ENCODE results near the gene ABCD3.

The ABCD3 gene

DNA sequence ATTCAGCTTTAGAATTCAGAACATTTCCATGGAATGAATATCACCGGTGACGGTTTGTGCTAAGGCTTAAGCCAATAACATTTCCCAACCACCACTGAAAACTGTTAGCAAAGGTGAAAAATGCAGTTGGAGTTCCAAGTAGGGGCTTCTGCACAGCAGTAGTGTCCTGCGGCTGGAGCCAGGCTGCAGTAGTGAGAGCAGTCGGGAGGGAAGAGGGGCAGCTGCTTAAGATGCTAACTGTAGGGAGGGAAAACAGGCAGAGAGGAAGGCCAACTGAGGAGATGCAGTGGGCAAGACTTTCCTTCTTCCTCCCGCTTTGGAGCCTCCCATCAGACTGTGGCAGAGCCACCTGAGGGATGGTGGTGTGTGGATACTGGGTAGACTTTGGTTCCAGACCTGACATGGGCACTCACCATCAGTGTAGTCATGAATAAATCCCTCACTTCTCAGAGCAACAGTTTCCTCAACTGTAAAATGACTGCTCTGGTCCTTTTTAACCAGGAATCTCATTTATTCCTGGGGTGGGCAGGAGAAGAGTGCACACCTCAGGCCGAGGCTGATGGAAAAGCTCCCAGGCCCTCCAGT is 120.1 kb downstream of the ABCD3 start:
- Histone ChIP-seq H3K27ac (no peak overlapping the region), H3K36me3 (ENCODE audit: insufficient read depth) (no peaks in the 10 kb centered on the region), H2AFZ (ENCODE audit: low read depth) (no peak overlapping the region), H3K79me2 (ENCODE audit: insufficient read depth, low read depth) (no peaks in the 10 kb centered on the region), H3K27me3 (ENCODE audit: insufficient read depth, low read depth) (no peaks in the 10 kb centered on the region), H3K4me1 (ENCODE audit: low read depth, poor library complexity, severe bottlenecking) (no peaks in the 10 kb centered on the region), H3K4me3 (IDR thresholded peaks at IDR 0.05; ENCODE audit: insufficient read depth, low read depth, low read length) (no peak overlapping the region), H4K20me1 (ENCODE audit: insufficient read depth) (no peaks in the 10 kb centered on the region), H3K9ac (no peak overlapping the region), H3K4me2 (no peak overlapping the region)
- TF ChIP-seq CTCF (conservative IDR thresholded peaks at IDR 0.05; ENCODE audit: low read depth, low read length) = no peak

DNA sequence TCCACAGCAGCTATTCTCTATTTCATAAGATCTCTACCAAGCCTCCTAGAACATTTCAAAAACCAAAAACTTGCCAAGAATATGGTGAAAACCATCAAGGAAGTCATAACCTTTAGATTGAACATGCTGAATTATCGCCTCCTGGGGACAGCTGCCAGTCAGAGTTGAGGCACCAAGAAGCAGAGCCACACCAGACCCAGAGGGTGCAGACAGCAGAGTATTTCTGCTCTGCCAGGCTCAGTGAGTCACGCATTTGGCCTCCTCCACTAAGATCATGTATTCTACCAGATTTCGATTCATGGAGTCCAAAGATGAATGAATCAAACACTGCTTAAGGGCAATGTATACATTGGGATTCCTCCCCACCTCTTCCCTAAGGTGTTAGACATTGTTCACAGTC is 121.3 kb downstream of the ABCD3 start:
- no peak overlapping the region for H2AFZ ChIP-seq (ENCODE audit: low read depth)
- no peaks in the 10 kb centered on the region for H3K79me2 ChIP-seq (ENCODE audit: insufficient read depth, low read depth)
- no peak overlapping the region for H3K4me2 ChIP-seq
- no peak overlapping the region for H3K9ac ChIP-seq
- H3K27ac ChIP-seq = no peak overlapping the region
- no peak for TF ChIP-seq CTCF (conservative IDR thresholded peaks at IDR 0.05; ENCODE audit: low read depth, low read length)
- no peaks in the 10 kb centered on the region for H3K27me3 ChIP-seq (ENCODE audit: insufficient read depth, low read depth)
- H3K36me3 ChIP-seq (ENCODE audit: insufficient read depth) = no peaks in the 10 kb centered on the region
- H3K4me1 ChIP-seq (ENCODE audit: low read depth, poor library complexity, severe bottlenecking) = no peaks in the 10 kb centered on the region
- no peak overlapping the region for H3K4me3 ChIP-seq (IDR thresholded peaks at IDR 0.05; ENCODE audit: insufficient read depth, low read depth, low read length)
- no peaks in the 10 kb centered on the region for H4K20me1 ChIP-seq (ENCODE audit: insufficient read depth)

DNA sequence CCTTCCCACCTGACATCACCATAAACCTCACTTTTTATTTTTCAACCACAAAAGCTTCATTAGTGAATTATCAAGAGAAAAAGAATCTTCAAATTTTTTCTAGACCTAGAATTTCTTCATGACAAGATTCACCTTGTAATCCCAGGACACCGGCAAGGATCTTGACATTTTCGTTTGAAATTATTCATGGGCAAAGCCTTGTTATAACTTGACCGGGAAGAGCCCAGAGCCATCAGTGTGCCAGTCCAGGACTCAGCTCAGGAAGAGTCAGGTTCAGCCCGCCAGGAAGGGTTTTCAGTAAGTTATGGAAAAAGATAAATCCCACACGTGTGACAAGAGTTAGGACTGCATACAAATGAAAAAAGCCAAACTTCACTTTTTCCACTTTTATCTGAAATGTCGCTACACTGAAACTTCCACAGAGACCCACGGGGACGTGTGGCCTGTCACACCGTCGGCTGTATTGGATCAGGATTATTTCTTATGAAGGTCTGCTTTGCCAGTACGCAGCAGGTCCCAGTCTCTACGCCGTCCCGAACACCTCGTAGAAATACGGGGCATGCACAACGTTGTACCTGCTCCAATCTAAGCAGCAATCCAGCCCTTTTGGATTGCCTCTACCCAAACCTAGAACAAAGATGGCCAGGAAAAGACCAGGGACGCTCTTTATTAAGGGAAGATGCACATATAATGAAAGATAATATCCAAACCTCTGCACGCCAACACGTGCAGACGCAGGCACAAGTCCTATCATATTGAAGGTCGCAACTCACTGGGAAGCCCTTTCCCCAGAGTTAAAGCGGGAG is 122.5 kb downstream of the ABCD3 start:
- Histone ChIP-seq H3K4me3 (IDR thresholded peaks at IDR 0.05; ENCODE audit: insufficient read depth, low read depth, low read length) (no peak overlapping the region), H4K20me1 (ENCODE audit: insufficient read depth) (no peaks in the 10 kb centered on the region), H3K36me3 (ENCODE audit: insufficient read depth) (no peaks in the 10 kb centered on the region), H2AFZ (ENCODE audit: low read depth) (peak overlapping the region; percentile 75), H3K27me3 (ENCODE audit: insufficient read depth, low read depth) (no peaks in the 10 kb centered on the region), H3K79me2 (ENCODE audit: insufficient read depth, low read depth) (no peaks in the 10 kb centered on the region), H3K9ac (no peak overlapping the region), H3K4me2 (peak overlapping the region; percentile 39; the same call in 1 of the 2 replicates), H3K4me1 (ENCODE audit: low read depth, poor library complexity, severe bottlenecking) (no peaks in the 10 kb centered on the region), H3K27ac (no peak overlapping the region)
- TF ChIP-seq CTCF (conservative IDR thresholded peaks at IDR 0.05; ENCODE audit: low read depth, low read length) = no peak

DNA sequence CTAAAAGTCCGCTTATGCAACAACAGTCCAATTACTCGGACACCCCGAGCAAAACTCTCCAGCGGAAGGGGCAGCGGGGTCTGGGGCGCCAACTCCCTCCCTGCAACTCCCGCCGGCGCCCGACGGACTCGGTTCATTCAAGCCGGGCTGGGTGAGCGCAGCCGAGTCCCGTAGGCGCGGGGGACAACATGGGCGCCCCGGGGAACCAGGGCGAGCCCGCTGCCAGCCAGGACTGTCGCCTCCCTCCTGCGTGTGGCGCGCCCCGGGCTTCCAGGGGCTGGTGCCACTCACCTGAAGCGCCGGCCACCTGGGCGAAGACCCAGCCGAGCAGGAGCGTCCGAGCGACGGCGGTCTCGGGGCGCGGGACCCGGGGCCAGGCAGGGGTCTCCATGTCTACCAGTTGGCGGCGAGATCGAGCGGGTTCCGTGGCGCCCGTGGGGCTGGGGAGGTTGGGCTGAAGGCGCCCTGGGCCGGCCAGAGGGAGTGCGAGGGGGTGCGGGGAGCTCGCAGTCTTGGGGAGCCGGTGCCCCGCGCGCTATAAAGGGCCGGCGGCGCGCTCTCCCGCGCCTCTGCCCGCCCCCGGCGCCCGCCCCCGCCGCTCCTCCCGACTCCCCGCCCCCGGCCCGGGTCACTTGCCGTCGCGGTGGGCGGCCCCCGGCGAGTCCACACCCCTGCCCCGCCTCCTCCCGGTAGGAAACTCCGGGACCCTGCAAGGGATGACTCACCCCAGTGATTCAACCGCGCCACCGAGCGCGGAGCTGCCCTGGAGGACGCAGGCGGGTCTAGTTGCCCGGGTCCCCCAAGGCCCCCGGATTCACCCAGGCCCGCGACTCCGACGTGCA is 123.3 kb downstream of the ABCD3 start, which contains the start of gene F3:
Gene F3, minus strand, starts transcription at position 514 of the 842 bp plus-strand sequence. Its CDS starts 123 bp downstream, at position 391.
- Histone ChIP-seq H3K4me1 (ENCODE audit: low read depth, poor library complexity, severe bottlenecking) (no peaks in the 10 kb centered on the region), H3K4me3 (IDR thresholded peaks at IDR 0.05; ENCODE audit: insufficient read depth, low read depth, low read length) (no peak within 1 kb of the TSS), H4K20me1 (ENCODE audit: insufficient read depth) (no peaks in the 10 kb centered on the region), H3K4me2 (peak within 1 kb of the TSS; percentile 51), H3K27me3 (ENCODE audit: insufficient read depth, low read depth) (no peaks in the 10 kb centered on the region), H2AFZ (ENCODE audit: low read depth) (peak within 1 kb of the TSS; percentile 83), H3K79me2 (ENCODE audit: insufficient read depth, low read depth) (no peaks in the 10 kb centered on the region), H3K36me3 (ENCODE audit: insufficient read depth) (no peaks in the 10 kb centered on the region), H3K27ac (no peak within 1 kb of the TSS), H3K9ac (peak within 1 kb of the TSS; percentile 34; the same call in 1 of the 2 replicates)
- no peak for TF ChIP-seq CTCF (conservative IDR thresholded peaks at IDR 0.05; ENCODE audit: low read depth, low read length)

Data from KMS-11 (cell line).